ENCODE data around the gene CKAP2L.
"Not testable (repeated sequence)": the region's sequence is repeated elsewhere in the genome, so short reads cannot be mapped to it uniquely, and the experiment has no call there.

CKAP2L gene

GRCh38 chr2:112709703-112710102, 54.7 kb downstream of the CKAP2L start:
- H3K4me3 ChIP-seq (ENCODE audit: low read depth, low read length), result no peak overlapping the region
- no peak for DNase-seq (ENCODE audit: low read depth)
- TF ChIP-seq CTCF (IDR thresholded peaks at IDR 0.05; ENCODE audit: low read depth, low read length, missing control alignments), result no peak

- DNase-seq (ENCODE audit: low read depth), result no peak
- H3K4me3 ChIP-seq (ENCODE audit: low read depth, low read length), result no peak overlapping the region
- no peak for TF ChIP-seq CTCF (IDR thresholded peaks at IDR 0.05; ENCODE audit: low read depth, low read length, missing control alignments)
These were observed 55.4 kb downstream of the CKAP2L start for GRCh38 chr2:112708968-112709367.

- H3K4me3 ChIP-seq (ENCODE audit: low read depth, low read length); DNase-seq (ENCODE audit: low read depth): not testable (repeated sequence)
These were observed 57.5 kb downstream of the CKAP2L start for GRCh38 chr2:112706947-112707346.

DNA sequence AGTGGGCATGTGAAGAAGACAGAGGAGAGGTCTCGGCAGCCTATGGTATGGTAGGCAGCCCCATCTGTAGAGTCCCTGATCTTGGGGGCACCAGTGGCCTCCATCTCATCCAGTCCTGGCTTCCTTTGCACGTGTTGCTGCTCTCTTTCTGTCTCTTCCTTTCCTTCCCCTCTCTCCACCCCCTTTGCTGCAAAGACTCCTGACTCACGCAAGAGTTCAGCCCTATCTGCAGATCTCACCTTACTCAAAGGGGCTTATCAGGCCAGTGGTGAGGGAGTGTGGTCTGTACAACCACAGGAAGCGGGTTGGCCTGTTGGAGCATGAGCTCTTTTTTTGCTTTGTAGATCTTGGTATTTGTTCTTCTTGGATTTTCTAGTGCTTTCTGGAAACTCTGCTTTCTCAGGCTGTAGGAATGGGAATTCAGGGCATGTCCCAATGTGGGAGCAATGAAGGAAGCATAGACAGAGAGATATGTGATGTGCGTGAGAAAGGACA, 58.2 kb downstream of the CKAP2L start:
- peak; percentile 61 for DNase-seq (ENCODE audit: low read depth)
- TF ChIP-seq CTCF (IDR thresholded peaks at IDR 0.05; ENCODE audit: low read depth, low read length, missing control alignments), result no peak
- no peak overlapping the region for H3K4me3 ChIP-seq (ENCODE audit: low read depth, low read length)

DNA sequence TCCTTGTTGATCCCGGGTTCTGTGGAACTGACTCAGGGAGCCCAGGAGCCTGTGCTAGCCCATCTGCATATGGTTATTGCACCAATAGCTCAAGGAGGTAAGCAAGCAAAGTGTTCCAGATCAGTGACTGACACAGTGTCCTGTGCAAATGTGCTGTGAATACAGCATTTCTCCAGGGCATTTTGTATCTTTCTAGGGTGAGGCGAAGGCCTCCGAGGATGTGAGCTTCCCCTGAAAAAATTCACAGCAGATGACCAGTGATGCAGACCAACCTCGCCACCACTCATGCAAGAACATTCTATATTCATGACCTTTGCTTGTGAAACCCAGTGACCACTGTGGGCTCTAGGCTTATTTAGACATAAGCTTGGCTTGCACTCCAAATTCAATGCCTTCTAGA, 58.8 kb downstream of the CKAP2L start:
- DNase-seq (ENCODE audit: low read depth), result no peak
- H3K4me3 ChIP-seq (ENCODE audit: low read depth, low read length), result no peak overlapping the region
- no peak for TF ChIP-seq CTCF (IDR thresholded peaks at IDR 0.05; ENCODE audit: low read depth, low read length, missing control alignments)

DNA sequence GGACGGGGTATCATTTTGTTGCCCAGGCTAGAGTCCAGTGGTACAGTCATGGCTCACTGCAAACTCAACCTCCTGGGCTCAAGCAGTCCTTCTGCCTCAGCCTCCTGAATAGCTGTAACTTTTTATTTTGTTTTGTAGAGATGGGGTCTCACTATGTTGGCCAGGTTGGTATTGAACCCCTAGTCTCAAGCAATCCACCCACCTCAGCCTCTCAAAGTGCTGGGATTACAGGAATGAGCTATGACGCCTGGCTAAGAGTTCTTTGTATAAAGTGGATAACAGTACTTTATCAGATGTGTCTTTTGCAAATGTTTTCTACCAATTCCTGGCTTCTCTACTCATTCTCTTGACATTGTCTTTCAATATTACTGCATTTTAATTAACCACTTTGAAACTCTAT, 60.7 kb downstream of the CKAP2L start:
- no peak for DNase-seq (ENCODE audit: low read depth)

GRCh38 chr2:112701052-112701451, 63.4 kb downstream of the CKAP2L start:
- no peak for DNase-seq (ENCODE audit: low read depth)
- H3K4me3 ChIP-seq (ENCODE audit: low read depth, low read length), result no peak overlapping the region
- TF ChIP-seq CTCF (IDR thresholded peaks at IDR 0.05; ENCODE audit: low read depth, low read length, missing control alignments), result no peak

More for the DNA sequence above, 60.7 kb downstream of the CKAP2L start:
- no peak for TF ChIP-seq CTCF (IDR thresholded peaks at IDR 0.05; ENCODE audit: low read depth, low read length, missing control alignments)
- H3K4me3 ChIP-seq (ENCODE audit: low read depth, low read length), result no peak overlapping the region
